NCI-H146 treated with DMSO at 0.1 percent for 48 hours (cell line): Measurements from ENCODE around the gene PDXP.
"Not testable (repeated sequence)": the region's sequence is repeated elsewhere in the genome, so short reads cannot be mapped to it uniquely, and the experiment has no call there.

Experiments used
- DNase-seq: peaks from one replicate; lab custom pipeline; 2025; ENCODE audit not compliant: unreplicated experiment; lab: John Stamatoyannopoulos, UW

Gene PDXP

DNA sequence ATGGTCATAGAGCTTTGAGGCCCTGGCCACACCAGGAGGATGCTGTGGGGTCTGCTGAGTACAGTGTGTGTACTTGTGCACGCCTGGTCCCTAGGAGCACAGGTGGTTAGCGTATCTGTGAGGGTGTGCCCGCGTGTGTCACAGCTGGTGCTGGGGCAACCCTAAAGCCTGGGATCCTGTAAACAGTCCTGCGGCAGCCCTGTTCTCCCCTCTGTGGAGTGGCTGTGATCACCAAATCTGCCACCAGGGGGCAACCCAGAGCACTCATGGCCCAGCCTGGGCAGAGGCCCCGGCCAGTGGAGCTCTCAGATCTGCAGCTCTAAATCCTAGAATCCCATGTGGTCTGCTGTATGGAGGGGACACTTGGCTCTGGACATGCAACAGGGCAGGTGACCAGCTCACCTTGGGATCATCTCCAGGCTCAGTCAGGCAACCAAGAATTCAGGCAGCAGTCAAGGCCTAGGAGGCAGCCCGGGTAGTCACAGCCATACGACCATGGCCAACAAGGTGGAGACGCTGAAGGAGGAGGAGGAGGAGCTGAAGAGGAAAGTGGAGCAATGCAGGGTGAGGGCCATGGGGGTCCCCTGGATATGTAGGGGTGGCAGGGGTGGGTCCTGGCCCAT, 15.2 kb upstream of the PDXP start:
- no peak for DNase-seq

GRCh38 chr22:37647317-37647716, 11.2 kb upstream of the PDXP start:
- no peak for DNase-seq

- DNase-seq = no peak
Measured at GRCh38 chr22:37647928-37648327, 10.6 kb upstream of the PDXP start.

GRCh38 chr22:37650463-37651136, 7.9 kb upstream of the PDXP start:
- no peak for DNase-seq

DNA sequence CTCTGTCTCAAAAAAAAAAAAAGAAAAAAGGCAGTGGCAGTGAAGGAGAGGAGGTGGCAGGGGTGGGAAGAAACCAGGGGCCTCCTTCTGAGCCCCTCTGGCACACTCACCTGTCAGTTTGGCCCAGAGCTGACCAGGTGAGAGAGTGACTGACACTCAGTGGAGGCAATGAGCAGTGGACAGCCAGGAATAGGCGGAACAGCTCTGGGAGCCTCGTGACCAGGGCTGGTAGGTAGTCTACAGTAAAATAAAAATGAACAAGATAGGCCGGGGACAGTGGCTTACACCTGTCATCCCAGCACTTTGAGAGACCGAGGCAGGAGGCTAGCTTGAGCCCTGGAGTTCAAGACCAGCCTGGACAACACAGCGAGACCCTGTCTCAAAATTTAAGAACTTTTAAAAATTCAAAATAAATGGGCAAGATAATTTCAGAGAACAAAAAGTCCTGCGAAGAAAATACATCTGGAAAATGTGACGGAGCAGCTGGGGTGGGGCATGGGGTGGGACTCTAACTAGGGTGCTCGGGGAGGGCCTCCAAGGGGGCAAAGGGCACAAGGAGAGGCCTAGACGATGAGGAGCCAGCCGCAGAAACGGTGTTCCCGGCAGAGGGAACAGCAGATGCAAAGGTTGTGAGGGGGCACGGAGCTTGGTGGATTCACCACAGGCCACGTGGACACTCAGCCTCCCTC, 3.8 kb upstream of the PDXP start:
- no peak for DNase-seq

GRCh38 chr22:37655252-37655563, 3.3 kb upstream of the PDXP start:
- DNase-seq = no peak

DNA sequence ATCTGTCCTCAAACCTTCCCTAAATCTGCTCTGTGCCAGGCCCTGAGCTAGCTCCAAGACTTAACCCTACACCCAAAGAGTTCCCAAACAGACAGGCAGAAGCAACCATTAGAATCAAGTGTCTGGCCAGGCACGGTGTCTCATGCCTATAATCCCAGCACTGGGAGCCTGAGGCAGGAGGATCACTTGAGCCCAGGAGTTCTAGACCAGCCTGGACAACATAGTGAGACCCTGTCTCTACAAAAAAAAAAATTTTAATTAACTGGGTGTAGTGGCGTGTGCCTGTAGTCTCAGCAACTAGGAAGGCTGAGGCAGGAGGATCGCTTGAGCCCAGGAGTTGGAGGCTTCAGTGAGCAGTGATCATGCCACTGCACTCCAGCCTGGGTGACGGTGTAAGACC, 1.9 kb upstream of the PDXP start:
- not testable (repeated sequence) for DNase-seq

DNA sequence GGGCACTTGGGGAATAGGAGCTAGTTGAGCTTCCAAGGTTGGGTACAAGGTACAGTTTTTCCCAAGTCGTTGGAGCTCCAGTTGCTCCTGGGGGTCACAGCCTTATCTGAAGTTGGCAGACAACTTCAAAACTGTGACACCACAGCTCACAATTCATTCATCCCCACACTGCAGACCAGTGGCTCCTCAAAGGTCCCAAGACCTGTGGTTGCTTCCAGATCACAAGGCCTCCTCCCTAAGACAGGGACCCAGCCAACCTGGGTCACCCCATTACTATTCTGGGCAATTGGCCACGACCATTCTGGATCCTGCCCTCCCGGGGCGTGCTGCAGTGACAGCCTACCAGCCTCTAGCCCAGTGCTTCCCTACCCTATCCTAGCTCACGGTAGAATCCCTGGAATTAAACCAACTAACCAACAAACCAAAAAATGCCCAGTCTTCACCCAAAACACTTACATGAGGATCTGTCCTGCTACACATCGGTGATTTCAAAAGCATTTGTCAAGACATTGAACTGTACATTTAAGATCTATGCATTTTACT, 862 bp upstream of the PDXP start:
- DNase-seq = no peak

DNA sequence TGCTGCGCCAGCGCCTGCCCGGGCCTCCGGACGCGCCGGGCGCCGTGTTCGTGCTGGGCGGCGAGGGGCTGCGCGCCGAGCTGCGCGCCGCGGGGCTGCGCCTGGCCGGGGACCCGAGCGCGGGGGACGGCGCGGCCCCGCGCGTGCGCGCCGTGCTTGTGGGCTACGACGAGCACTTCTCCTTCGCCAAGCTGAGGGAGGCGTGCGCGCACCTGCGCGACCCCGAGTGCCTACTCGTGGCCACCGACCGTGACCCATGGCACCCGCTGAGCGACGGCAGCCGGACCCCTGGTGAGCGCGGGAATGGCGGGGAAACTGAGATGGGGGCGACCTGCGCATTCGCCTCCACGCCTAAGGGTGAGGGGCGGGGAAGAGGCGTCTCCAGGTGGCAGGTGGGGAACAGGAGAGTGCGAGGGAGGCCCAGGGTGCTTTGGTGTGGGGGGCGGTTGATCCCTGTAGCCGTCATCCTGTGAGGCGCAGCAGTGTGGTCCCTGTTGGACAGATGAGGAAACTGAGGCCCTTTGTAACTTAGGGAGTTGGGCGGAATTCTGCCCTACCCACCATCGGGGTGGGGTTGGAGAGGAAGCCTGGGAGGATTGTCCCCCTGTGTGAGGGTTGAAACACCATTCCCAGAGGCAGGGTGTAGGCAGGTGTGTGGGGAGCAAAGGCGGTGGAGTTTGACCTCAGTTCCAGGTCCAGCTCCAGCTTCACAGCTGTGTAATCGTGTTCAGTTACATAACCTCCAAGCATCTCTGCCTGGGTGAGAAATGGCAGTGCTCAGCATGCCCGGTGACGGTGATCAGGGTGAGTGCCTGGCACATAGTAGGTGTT, 758 bp downstream of the PDXP start:
- DNase-seq = no peak

DNA sequence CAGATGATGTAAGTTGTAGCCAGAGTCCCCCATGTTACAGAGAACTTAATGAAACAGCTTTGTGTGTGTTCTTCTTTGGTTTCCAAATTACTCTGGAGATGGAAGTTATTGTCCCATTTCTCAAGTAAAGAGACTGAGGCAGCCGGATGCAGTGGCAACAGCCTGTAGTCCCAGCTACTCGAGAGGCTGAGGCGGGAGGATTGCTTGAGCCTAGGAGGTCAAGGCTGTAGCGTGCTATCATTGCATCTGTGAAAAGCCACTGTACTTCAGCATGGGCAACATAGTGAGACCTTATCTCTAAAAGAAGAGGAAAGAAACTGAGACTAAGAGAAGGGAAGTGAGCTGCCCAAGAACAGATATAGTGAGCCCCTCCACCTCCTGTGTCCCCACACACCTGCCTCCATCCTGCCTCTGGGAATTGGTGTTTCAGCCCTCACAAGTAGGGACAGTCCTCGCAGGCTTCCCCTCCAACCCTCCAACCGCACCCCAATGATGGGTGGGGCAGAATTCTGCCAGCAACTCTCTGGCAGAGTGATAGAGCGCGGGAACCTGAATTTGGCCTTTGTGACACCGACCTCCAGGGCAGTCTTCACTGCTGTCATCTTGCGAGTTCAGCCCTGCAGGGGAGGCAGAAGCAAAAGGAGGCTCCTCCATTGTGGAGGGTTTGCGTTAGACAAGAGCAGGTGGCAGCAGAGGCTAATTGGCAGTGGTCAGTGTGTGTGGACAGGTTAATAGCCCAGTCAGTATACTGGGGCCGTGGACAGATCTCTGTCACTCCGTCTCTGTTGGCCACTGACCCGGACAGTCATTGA, 1.6 kb downstream of the PDXP start:
- DNase-seq = no peak

- DNase-seq = no peak
Measured at GRCh38 chr22:37660709-37661045, 2.2 kb downstream of the PDXP start.

DNA sequence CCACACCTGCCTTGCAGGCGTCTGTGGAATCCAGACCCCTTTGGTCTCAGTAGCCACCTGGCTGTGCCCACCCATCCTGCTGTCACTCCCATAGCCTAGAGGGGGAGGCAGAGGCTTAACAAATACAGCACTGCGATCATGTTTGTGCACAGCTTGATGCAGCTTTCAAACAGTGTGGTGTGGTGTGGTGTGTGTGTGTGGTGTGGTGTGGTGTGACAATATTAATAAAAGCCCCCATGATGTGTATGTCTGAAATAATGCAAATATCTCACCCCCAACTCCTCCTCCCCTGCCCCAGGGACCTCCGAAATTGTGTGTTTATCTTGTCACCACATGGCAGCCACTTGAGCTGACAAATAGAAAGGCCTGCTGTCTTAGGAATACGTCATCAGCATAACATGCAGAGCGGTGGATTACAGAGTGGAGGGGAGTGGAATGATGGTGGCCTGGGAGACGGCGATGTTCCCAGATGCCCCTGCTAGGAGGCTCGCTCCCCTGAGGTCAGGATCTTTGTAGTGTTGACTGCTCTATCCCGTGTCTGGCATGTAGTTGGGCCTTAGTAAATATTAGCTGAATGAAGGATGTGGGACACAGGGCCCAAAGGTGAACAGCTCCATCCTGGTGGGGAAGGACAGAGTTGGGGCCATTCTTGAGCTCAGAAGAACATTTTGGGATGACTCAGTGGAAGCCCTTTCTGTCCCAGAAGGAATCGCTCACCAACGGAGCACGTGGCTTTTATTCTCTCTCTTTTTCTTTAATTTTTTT, 2.8 kb downstream of the PDXP start:
- DNase-seq = peak; percentile 7

- DNase-seq = no peak
Measured at GRCh38 chr22:37662039-37662438, 3.5 kb downstream of the PDXP start.

DNA sequence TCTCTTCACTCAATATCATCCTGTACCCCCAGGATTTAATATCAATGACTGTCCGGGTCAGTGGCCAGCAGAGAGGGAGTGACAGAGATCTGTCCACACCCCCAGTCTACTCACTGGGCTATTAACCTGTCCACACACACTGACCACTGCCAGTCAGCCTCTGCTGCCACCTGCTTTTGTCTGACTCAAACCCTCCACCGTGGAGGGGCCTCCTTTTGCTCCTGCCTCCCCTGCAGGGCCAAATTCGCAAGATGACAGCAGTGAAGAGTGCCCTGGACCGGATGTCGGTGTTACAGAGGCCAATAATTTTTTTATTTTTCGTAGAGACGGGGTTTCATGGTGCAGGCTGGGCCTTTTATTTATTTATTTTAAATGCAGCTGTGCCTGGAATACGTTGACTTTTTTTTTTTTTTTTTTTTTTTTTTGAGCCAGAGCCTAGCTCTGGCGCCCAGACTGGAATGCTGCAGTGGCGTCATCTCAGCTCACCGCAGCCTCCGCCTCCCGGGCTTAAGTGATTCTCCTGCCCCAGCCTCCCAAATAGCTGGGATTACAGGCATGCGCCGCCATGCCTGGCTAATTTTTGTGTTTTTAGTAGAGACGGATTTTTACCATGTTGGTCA, 5.1 kb downstream of the PDXP start:
- no peak for DNase-seq

- no peak for DNase-seq
Measured at GRCh38 chr22:37664249-37665101, 6.0 kb downstream of the PDXP start.

- no peak for DNase-seq
Measured at GRCh38 chr22:37665487-37665886, 7.0 kb downstream of the PDXP start.

GRCh38 chr22:37669586-37669985, 11.1 kb downstream of the PDXP start:
- DNase-seq = no peak

- no peak for DNase-seq
Measured at GRCh38 chr22:37672206-37672919, 13.8 kb downstream of the PDXP start.
